ENCODE data around the gene IPO13. TPM values are rescaled to one million over a fixed set of nuclear protein-coding genes. Genes with fewer than 3 reads are reported as not detected.

The IPO13 gene
- polyA plus RNA-seq, 1 of the 3 experiments (the other 2 are of a cell fraction): 15.5 TPM

GRCh38 chr1:43944860-43945259, 1.9 kb upstream of the IPO13 start (continued):
- TF ChIP-seq ZBTB33 (IDR thresholded peaks at IDR 0.05; ENCODE audit: borderline replicate concordance, low read depth) (no peak), JUND (IDR thresholded peaks at IDR 0.05) (no peak), MXI1 (IDR thresholded peaks at IDR 0.05; ENCODE audit: low read depth, low read length) (no peak), EZH2phosphoT487 (IDR thresholded peaks at IDR 0.05; ENCODE audit: borderline replicate concordance, low read depth) (no peak), TEAD4 (IDR thresholded peaks at IDR 0.05; ENCODE audit: borderline replicate concordance, insufficient read depth) (no peak), FOXM1 (IDR thresholded peaks at IDR 0.05; ENCODE audit: low read depth) (no peak), RXRA (IDR thresholded peaks at IDR 0.05; ENCODE audit: borderline replicate concordance, low read depth) (no peak), GABPA (IDR thresholded peaks at IDR 0.05; ENCODE audit: low read depth) (no peak)
- TF ChIP-seq, protein P1, sequence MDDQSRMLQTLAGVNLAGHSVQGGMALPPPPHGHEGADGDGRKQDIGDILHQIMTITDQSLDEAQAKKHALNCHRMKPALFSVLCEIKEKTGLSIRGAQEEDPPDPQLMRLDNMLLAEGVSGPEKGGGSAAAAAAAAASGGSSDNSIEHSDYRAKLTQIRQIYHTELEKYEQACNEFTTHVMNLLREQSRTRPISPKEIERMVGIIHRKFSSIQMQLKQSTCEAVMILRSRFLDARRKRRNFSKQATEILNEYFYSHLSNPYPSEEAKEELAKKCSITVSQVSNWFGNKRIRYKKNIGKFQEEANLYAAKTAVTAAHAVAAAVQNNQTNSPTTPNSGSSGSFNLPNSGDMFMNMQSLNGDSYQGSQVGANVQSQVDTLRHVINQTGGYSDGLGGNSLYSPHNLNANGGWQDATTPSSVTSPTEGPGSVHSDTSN (IDR thresholded peaks at IDR 0.05): no peak

GRCh38 chr1:43945674-43946235, 995 bp upstream of the IPO13 start:
- CTCF ChIA-PET: interaction anchor here (0.6 to 9.4 kb wide), 20 partner anchors 11 to 416 kb away, joined by 3 to 105 read pairs (median 4); partner anchors contain the start of genes ARTN and ATP6V0B
- Histone ChIP-seq H3K4me2 (peak overlapping the region; percentile 98), H3K79me2 (ENCODE audit: insufficient read depth) (peaks cover 13% of the 10 kb centered on the region; the same call in 1 of the 2 replicates), H3K4me1 (ENCODE audit: control insufficient read depth in 1 of 2, insufficient read depth in 2 of 2, low read depth in 1 of 2, low read length in 1 of 2) (peaks cover 12 to 21% of the 10 kb centered on the region in 2 experiments), H3K4me3 (ENCODE audit: low read depth in 2 of 2, low read length in 1 of 2) (peak overlapping the region; percentile 79 to 93), H3F3A (replicated peaks; ENCODE audit: insufficient read depth) (no peaks in the 10 kb centered on the region), H3K27ac (ENCODE audit: low read depth in 2 of 2, low read length in 1 of 2) (peak overlapping the region; percentile 82 to 83; a peak in 3 of 4 replicates), H2AFZ (ENCODE audit: low read depth) (peak overlapping the region; percentile 78), H3K9me2 (no peaks in the 10 kb centered on the region), H3K36me3 (replicated peaks in 1 of 2; ENCODE audit: control insufficient read depth in 1 of 2, insufficient read depth in 2 of 2, low read length in 1 of 2) (peaks cover 0 to 11% of the 10 kb centered on the region in 2 experiments), H3K27me3 (ENCODE audit: insufficient read depth) (no peaks in the 10 kb centered on the region), H3K9me3 (no peaks in the 10 kb centered on the region), H4K20me1 (ENCODE audit: insufficient read depth) (no peaks in the 10 kb centered on the region), H3K9ac (peak overlapping the region; percentile 90)
- POLR2A ChIA-PET: interaction anchor here (0.6 to 1.6 kb wide), 3 partner anchors 9 to 171 kb away, joined by 3 to 10 read pairs (median 4); no protein-coding TSS in a partner anchor
- WGBS (ENCODE audit: low lambda C conversion rate): 20% methylated on average over 3 of the region's 3 CpGs
- no peak for DNase-seq
- 0 out of 2 replicates have a peak, but pooled peaks have one; percentile 8 for TF ChIP-seq YY1 (IDR thresholded peaks at IDR 0.05; ENCODE audit: low read depth)
- no peak for TF ChIP-seq REST (IDR thresholded peaks at IDR 0.05; ENCODE audit: low read depth, low read length)

Measured in SK-N-SH (cell line).